Retinal pigment epithelial cell (primary cell): ENCODE measurements around the gene ZEB2.

Source experiments
- DNase-seq: peaks from one replicate; pipeline ENCODE4 v3.0.0-alpha.2; 2010; ENCODE audit warnings: low read depth
- H3K4me3 ChIP-seq: 2 replicates; pipeline ENCODE4 v1.5.1; 2011; ENCODE audit warnings: mild to moderate bottlenecking, low read length, control low read depth, moderate library complexity
- CTCF ChIP-seq: conservative IDR thresholded peaks from 2 replicates; pipeline ENCODE4 v1.5.1; 2011; ENCODE audit warnings: low read depth, low read length, control low read depth, inconsistent platforms

ZEB2 gene

GRCh38 chr2:144477281-144477956 lies 42.5 kb downstream of the ZEB2 start:
- no peak for TF ChIP-seq CTCF
- DNase-seq: no peak
- no peak overlapping the region for H3K4me3 ChIP-seq

- TF ChIP-seq CTCF: no peak
- no peak for DNase-seq
- no peak overlapping the region for H3K4me3 ChIP-seq
These were observed 43.2 kb downstream of the ZEB2 start for GRCh38 chr2:144476682-144477081.

GRCh38 chr2:144475569-144476275 lies 44.2 kb downstream of the ZEB2 start:
- no peak for DNase-seq
- H3K4me3 ChIP-seq: no peak overlapping the region
- no peak for TF ChIP-seq CTCF

GRCh38 chr2:144475044-144475443 lies 44.9 kb downstream of the ZEB2 start:
- TF ChIP-seq CTCF: no peak
- DNase-seq: no peak
- H3K4me3 ChIP-seq: no peak overlapping the region

GRCh38 chr2:144474017-144474416 lies 45.9 kb downstream of the ZEB2 start:
- no peak overlapping the region for H3K4me3 ChIP-seq
- no peak for DNase-seq
- TF ChIP-seq CTCF: no peak

GRCh38 chr2:144472911-144473310 lies 47.0 kb downstream of the ZEB2 start:
- TF ChIP-seq CTCF: no peak
- DNase-seq: no peak
- no peak overlapping the region for H3K4me3 ChIP-seq

- DNase-seq: no peak
- H3K4me3 ChIP-seq: no peak overlapping the region
- TF ChIP-seq CTCF: no peak
These were observed 47.9 kb downstream of the ZEB2 start for GRCh38 chr2:144472046-144472412.
